Fibroblast of skin of abdomen (primary cell): ENCODE results near the gene COL6A3.
"Not testable (repeated sequence)": the region's sequence is repeated elsewhere in the genome, so short reads cannot be mapped to it uniquely, and the experiment has no call there.

Source experiments
- DNase-seq: peaks from one replicate; pipeline ENCODE4 v3.0.0-alpha.2; 2013

COL6A3 gene

GRCh38 chr2:237383991-237384671 is 29.8 kb downstream of the COL6A3 start:
- peak; percentile 75 for DNase-seq

GRCh38 chr2:237380768-237381167 is 33.2 kb downstream of the COL6A3 start:
- no peak for DNase-seq

DNA sequence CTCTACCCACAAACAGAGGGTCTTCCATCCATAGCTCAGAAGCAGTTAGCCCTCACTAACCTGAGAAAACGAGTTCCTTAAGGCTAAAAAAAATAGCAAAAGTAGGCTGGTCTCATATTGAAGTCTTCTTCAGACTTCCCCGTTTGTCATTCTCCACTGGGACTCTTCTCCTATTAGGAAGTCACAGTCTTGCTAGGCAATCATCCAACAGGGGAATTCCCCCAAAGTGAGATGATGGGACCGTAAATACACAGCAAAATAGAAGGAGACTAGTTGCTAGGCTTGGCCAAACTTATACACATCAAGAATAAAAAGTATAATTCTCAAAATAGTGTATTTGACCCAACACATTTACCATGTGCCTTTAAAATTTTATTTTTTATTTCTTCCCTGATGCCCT is 34.3 kb downstream of the COL6A3 start:
- DNase-seq = no peak

DNA sequence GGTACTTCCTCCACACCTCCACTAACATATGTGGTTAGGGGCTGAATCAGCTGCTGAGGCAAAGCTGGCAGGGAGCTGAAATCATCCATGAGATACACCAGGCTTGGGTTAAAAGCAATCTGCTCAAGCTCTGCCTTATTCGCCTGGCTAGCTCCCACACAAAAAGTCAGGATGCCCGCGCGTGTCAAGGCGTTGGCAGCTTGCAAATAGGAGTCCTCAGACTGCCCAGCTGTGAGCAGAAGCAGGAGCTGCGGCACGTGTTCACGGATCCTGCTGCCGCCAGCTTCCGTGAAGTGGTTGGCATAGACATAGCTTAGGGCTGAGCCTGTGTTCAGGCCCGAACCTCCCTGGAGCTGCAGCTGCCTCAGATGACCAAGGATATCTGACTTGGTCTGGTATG is 35.3 kb downstream of the COL6A3 start:
- no peak for DNase-seq

DNA sequence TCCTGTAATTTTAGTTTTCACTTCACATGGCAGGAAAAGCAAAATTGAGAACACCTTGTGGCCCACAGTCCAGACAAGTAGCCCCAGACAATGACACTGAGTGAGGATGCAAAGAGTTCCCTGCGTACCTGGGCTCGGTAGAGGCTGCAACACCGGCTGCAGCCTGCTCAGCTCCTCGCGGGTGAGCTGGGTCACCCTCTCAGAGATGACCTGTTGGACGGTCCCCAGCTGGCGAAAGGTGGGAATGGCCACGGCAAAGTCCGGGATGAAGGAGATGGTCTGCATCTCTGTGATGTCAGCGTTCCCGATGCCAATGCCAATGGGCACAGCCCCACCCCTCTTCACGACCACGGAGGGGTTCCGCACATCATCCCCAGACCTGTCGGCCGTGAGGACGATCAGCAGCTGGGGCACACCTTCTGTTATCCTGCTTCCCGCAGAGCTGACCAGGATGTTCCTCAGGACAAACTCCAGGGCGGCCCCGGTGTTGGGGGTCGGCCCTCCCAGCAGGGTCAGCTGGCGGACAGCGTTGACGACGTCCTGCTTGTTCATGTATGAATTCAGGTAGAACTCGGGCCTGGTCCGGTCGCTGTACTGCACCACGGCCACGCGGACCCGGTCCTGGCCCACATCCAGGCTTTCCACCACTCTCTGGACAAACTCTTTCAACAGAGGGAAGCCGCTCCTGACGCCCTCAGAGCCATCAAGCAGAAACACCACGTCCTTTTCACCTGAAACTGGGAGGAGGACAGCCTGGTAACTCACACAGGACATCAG is 39.5 kb downstream of the COL6A3 start:
- DNase-seq = no peak

GRCh38 chr2:237371856-237372255 is 42.1 kb downstream of the COL6A3 start:
- no peak for DNase-seq

DNA sequence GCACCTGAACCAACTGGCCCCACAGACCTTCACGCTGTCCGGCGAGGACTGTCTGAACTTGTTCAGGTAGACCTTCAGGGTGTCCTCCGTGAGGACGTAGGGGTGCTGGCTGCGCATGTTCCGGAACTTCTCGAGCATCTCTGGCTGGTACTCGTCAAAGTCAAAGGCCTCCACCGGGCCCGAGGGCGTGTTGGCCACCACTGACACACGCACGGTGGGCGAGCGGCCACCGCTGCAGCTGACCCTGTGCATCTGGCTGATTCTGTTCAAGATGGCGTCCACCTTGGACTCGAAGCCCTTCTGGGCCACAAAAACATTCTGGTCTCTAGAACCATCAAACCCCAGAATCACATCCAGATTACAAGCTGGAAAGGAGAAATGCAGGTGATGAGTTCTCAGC is 48.3 kb downstream of the COL6A3 start:
- DNase-seq = no peak

- no peak for DNase-seq
Measured at GRCh38 chr2:237364655-237365054, 49.3 kb downstream of the COL6A3 start.

DNA sequence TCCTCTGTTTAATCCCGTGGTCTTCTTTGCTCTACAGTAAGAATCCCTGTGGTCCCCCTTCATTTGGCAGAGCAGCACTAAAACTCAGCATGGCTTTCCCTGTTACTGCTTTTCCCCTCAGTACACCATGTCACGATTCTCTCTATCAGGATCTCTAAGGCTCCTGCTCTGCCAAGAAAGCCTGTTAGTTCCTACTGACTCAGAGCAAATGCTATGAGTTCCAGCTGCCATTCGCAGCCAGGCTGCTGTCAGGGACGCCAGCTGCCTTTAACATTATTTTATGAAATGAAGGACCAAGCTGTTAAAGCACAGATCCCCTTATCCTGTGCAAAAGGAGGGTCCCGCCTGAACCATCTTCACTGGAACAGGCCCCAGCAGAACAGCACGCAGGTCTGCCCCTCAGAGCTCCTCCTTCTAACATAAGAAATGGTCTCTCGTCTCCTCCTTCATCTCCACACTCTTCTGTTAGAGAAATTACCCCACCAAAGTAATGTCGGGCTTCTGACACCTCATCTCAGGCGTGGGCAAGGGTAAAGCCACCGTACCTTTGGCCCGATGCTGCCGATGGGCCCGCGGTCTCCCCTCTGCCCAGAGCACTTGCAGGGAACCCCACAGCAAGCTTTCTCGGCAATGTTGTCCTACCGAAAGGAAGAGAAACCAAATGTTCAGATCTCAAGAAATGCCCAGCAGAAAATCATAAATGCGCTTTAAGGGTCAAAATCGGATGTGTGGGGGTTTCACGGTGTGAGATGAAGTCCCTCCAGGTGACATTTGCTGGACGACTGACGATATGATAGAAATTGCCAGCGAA is 52.6 kb downstream of the COL6A3 start:
- DNase-seq = peak; percentile 32

DNA sequence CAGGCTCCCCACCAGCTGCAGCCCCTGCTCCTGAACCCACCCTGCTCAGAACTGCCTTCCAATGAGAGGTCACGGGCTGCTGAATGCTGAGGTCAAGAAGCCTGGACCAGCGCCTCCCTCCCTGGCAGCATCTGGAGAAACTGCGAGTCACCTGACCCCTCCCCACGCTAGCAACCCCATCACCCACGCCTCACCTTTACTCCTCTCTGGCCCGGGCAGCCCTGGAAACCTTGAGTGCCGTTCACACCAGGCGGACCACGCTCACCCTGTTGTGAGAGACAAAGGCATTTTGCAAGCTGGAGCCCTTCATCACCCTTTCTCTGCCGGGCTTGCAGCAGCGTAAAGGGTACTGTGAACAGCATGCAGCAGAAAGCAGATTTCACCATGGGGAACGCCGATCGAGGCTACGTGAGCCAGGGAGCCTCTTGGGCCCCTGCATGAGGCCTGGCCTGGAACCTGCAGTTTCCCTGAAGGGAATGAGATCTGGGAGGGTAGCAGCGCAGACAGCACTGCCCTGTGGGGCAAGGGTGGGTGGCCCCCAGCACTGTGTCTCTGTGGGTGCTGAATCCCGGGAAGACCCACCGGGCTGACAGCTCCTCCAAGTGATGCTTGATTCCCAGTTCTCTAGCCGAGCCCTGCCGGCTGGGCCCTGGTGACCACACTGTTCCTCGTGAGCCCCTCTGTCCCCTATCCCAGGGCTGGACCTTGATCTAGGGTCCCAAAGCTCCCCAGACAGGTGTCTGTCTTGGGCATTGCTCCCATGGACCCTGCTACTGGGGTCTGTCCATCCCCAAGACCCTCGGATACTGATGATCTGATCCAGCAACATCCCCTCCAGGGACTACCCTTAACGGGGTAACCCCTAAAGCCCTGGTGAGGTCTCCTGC is 53.8 kb downstream of the COL6A3 start:
- no peak for DNase-seq

- DNase-seq = no peak
Measured at GRCh38 chr2:237359518-237359840, 54.5 kb downstream of the COL6A3 start.

DNA sequence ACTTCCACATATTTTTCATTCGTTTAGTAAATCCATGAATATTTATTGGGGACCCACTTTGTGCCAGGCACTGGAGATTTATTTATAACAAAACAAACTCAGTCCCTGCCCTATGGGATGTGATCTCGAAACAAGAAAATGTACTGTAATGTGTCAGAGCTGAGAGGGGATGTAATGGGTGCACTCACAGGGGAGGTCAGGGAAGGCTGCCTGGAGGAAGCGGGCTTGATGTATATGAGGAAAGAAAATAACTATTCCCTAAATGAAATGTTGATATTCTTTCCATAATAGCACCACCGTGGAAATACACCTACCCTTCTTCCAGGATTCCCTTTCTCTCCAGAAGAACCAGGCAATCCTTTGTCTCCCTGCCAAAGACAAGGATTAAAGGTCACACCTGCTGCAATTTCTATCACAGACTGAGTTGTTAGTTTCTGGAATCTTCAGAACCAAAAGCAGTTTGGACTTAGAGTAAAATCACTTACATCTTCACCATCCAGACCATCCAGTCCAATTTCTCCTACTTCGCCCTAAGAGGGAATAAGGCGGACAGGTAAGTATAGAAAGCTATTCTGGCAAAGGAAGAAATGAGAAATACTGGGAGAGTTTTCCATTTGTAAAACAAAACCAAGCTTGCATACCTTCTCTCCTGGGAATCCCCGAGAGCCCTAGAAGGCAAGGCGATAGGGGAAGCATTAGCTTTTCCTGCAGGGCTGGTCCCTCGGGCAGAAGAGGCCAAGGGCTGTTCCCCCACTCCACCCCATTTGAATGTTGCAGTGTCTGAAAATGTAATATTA is 55.0 kb downstream of the COL6A3 start:
- no peak for DNase-seq

DNA sequence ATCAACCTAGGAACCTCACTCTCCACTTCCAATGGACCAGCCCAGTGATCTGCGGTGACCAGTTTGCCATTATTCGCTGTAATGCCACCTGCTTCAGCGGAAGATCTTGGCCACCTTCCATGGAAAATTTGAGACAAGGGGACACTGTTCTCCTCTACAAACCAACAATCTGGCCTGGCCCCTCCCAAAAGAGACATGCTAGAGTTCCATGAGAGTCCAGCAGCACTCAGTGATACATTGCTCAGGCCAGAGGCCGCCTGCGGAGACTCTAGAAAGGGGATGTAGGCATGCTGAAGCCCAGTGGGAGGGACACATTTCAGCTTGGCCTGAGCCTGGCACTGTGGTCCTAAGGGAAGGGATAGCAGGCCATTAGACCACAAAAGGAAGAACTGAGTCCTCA is 58.3 kb downstream of the COL6A3 start:
- no peak for DNase-seq

GRCh38 chr2:237354892-237355291 is 59.1 kb downstream of the COL6A3 start:
- DNase-seq = peak; percentile 56

- not testable (repeated sequence) for DNase-seq
Measured at GRCh38 chr2:237354172-237354571, 59.8 kb downstream of the COL6A3 start.

- DNase-seq = no peak
Measured at GRCh38 chr2:237353215-237353614, 60.7 kb downstream of the COL6A3 start.

DNA sequence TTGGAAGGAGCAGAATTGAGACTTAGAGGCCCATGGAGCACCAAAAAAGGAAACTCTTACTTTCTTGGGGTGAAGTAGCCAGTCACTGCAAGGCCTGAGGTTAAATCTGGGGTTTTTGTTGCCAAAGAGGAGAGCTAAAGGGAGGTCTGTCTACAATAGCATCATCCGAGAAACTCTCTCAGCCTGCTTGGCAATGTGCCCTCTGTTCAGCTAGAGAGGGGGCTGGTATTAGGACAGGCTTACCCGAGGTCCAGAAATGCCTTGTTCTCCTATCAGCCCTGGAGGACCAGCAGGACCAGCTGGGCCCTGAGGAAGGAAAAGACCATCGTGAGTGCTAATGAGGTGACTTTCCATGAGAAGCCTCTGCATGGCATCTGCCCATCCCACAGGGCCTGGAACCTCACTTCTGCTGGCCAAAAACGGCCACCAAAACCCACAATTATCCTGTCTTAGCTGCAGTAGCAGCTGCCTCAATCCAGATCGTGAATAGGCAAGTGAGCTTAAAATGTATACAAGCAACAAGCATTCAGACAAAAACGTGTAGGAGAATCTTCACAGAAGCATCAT is 61.6 kb downstream of the COL6A3 start:
- peak; percentile 31 for DNase-seq

GRCh38 chr2:237351796-237352195 is 62.2 kb downstream of the COL6A3 start:
- DNase-seq = no peak

- no peak for DNase-seq
Measured at GRCh38 chr2:237351046-237351445, 62.9 kb downstream of the COL6A3 start.

- DNase-seq = no peak
Measured at GRCh38 chr2:237350597-237350996, 63.4 kb downstream of the COL6A3 start.

DNA sequence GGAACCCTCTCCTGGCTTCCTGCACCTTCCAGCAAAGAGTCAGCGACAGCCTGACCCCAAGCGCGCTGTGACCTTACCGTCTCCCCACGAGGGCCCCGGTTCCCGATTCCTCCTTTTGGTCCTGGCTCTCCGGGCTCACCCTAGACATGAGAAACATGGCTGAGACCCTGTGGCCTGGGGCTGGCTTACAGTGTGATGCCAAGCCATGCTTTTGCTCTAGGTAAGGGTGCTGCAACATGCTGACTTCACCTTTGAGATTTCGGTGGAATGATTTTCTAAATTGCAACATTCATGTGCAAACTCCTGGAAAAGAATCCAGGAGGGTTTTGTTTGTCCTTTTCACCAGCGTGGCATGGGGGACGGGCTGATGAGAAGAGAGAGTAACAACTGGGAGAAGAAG is 63.9 kb downstream of the COL6A3 start:
- DNase-seq = no peak
